IgD-negative memory B cell (primary cell): ENCODE results near the gene DCUN1D2. TPM values are rescaled to one million over a fixed set of nuclear protein-coding genes. Genes with fewer than 3 reads are reported as not detected.

Experiments used
- polyA plus RNA-seq: library from polyadenylated mRNA; unstranded; fragments of 300-500 nt; fragmentation: Illumina TruSeq; gene quantifications from one replicate; pipeline ENCODE4 v1.2.3, GENCODE V29; 2021

The DCUN1D2 gene
- polyA plus RNA-seq, 1 donor from 2014 or later = 10.2 TPM

Other genes with a start within 250 kb of the DCUN1D2 start
- gene LAMP1, start 193.5 kb downstream of the DCUN1D2 start, polyA plus RNA-seq = 21.7 TPM
- gene GRTP1, start 126.6 kb downstream of the DCUN1D2 start, polyA plus RNA-seq = not detected
- 0.19 TPM for gene ADPRHL1, start 37.2 kb downstream of the DCUN1D2 start, polyA plus RNA-seq
- gene TFDP1, start 94.0 kb upstream of the DCUN1D2 start, polyA plus RNA-seq = 66.9 TPM
- not detected for gene ATP4B, start 167.5 kb upstream of the DCUN1D2 start, polyA plus RNA-seq
- gene GRK1, start 176.5 kb upstream of the DCUN1D2 start, polyA plus RNA-seq = not detected